Panc1 (cell line): ENCODE measurements around the gene UBQLN1. TPM values are rescaled to one million over a fixed set of nuclear protein-coding genes. Genes with fewer than 3 reads are reported as not detected.

Experiments used
- ATAC-seq: fragments of 200-7000 bp; cut with Tn5 transposase; 2 replicates; pipeline ENCODE4 v1.9.1; 2020; ENCODE audit warnings: mild to moderate bottlenecking, moderate library complexity
- BruUV-seq: library from RNA; stranded (reverse); fragments of 400-500 nt; replicated peaks from 2 replicates; lab custom pipeline; 2021; lab: Mats Ljungman, UMichigan
- CTCF ChIA-PET: fragments of 300-600 bp; sonication (Branson Sonifier 250); formaldehyde crosslinking; loops from one replicate; lab custom pipeline; 2022; ENCODE audit warnings: antibody characterized with exemption; lab: Charles Lee
- POLR2A ChIA-PET: fragments of 300-600 bp; sonication (Branson Sonifier 250); formaldehyde crosslinking; loops from one replicate; lab custom pipeline; 2022; ENCODE audit warnings: antibody characterized with exemption; lab: Charles Lee
- DNase-seq: peaks from one replicate; pipeline ENCODE4 v3.0.0-alpha.2; 2010; ENCODE audit warnings: low read depth, low spot score
- H3K27ac ChIP-seq: 2 replicates; pipeline ENCODE4 v1.5.1; 2011; ENCODE audit warnings: mild to moderate bottlenecking, low read length, inconsistent platforms
- H3K27me3 ChIP-seq: fragments of 200-500 bp; sonication (Bioruptor generic); 2 replicates; pipeline ENCODE4 v1.6.0; 2014; ENCODE audit warnings: low read length, inconsistent platforms; ENCODE audit not compliant: control insufficient read depth, insufficient read depth
- H3K36me3 ChIP-seq: fragments of 200-500 bp; sonication (Bioruptor generic); 2 replicates; pipeline ENCODE4 v1.5.1; 2014; ENCODE audit warnings: inconsistent platforms, mild to moderate bottlenecking, low read length, moderate library complexity; ENCODE audit not compliant: control insufficient read depth, insufficient read depth
- H3K4me1 ChIP-seq: 2 replicates; pipeline ENCODE4 v1.5.1; 2011; ENCODE audit warnings: inconsistent platforms, mild to moderate bottlenecking, low read length, moderate library complexity; ENCODE audit not compliant: control insufficient read depth, insufficient read depth
- H3K4me3 ChIP-seq, 2 experiments: 2 replicates each; pipeline ENCODE4 v1.5.1; 2011 to 2012; ENCODE audit warnings: low read depth in 2 of 2, low read length in 2 of 2, mild to moderate bottlenecking in 2 of 2, inconsistent platforms in 1 of 2, moderate library complexity in 1 of 2
- H3K9me3 ChIP-seq: fragments of 200-500 bp; sonication (Bioruptor generic); 2 replicates; pipeline ENCODE4 v1.5.1; 2014; ENCODE audit warnings: low read depth, mild to moderate bottlenecking, inconsistent platforms, low read length, moderate library complexity; ENCODE audit not compliant: control insufficient read depth, insufficient read depth
- POLR2AphosphoS5 ChIP-seq: IDR thresholded peaks from 2 replicates; pipeline ENCODE4 v1.6.1; 2012; ENCODE audit warnings: mild to moderate bottlenecking, low read depth, low read length, moderate library complexity
- SIN3A ChIP-seq: IDR thresholded peaks from 2 replicates; pipeline ENCODE4 v1.6.1; 2012; ENCODE audit warnings: low read depth, mild to moderate bottlenecking, low read length, moderate library complexity, borderline replicate concordance; ENCODE audit not compliant: insufficient read depth
- TCF7L2 ChIP-seq: IDR thresholded peaks from 2 replicates; pipeline ENCODE4 v1.6.1; 2011; ENCODE audit warnings: mild to moderate bottlenecking, low read depth, low read length, inconsistent platforms
- in situ Hi-C: cut with HindIII; loops from 2 replicates; pipeline ENCODE4 v1.10.0; 2016; ENCODE audit warnings: low sequenced_read_pairs, low pct_unique_long_range_greater_than_20kb
- intact Hi-C: fragments of 100-400 bp; cut with micrococcal nuclease; formaldehyde crosslinking; loops from one replicate; pipeline ENCODE4 v1.10.0; 2022; ENCODE audit not compliant: unreplicated experiment
- total RNA-seq: library from RNA; stranded (reverse); gene quantifications from one replicate; pipeline ENCODE4 v1.2.1, GENCODE V29; 2021; ENCODE audit not compliant: unreplicated experiment
- TF ChIP-seq, protein P1 (sequence below): fragments of 450-650 bp; IDR thresholded peaks from 2 replicates; pipeline ENCODE4 v1.5.1; 2017; ENCODE audit warnings: mild to moderate bottlenecking
- TF ChIP-seq, protein P2 (sequence below), 2 experiments: IDR thresholded peaks; 2 replicates each; pipeline ENCODE4 v1.6.1; 2011 to 2012; ENCODE audit warnings: low read depth in 2 of 2, control low read depth in 1 of 2, low read length in 1 of 2, mild to moderate bottlenecking in 1 of 2, moderate library complexity in 1 of 2; ENCODE audit not compliant: insufficient read depth in 1 of 2

The UBQLN1 gene
- total RNA-seq, 1 experiment from 2014 or later = 92.8 TPM

GRCh38 chr9:83649080-83649479 is 58.7 kb downstream of the UBQLN1 start:
- Histone ChIP-seq H3K36me3 (peaks cover 3% of the 10 kb centered on the region; the same call in 1 of the 2 replicates), H3K4me3 (no peak overlapping the region), H3K9me3 (no peaks in the 10 kb centered on the region), H3K27ac (no peak overlapping the region), H3K4me1 (no peaks in the 10 kb centered on the region), H3K27me3 (no peaks in the 10 kb centered on the region)
- TF ChIP-seq TCF7L2 (no peak), POLR2AphosphoS5 (no peak), SIN3A (no peak)
- TF ChIP-seq, protein P1, sequence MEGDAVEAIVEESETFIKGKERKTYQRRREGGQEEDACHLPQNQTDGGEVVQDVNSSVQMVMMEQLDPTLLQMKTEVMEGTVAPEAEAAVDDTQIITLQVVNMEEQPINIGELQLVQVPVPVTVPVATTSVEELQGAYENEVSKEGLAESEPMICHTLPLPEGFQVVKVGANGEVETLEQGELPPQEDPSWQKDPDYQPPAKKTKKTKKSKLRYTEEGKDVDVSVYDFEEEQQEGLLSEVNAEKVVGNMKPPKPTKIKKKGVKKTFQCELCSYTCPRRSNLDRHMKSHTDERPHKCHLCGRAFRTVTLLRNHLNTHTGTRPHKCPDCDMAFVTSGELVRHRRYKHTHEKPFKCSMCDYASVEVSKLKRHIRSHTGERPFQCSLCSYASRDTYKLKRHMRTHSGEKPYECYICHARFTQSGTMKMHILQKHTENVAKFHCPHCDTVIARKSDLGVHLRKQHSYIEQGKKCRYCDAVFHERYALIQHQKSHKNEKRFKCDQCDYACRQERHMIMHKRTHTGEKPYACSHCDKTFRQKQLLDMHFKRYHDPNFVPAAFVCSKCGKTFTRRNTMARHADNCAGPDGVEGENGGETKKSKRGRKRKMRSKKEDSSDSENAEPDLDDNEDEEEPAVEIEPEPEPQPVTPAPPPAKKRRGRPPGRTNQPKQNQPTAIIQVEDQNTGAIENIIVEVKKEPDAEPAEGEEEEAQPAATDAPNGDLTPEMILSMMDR = peak; percentile 82
- TF ChIP-seq, protein P2, sequence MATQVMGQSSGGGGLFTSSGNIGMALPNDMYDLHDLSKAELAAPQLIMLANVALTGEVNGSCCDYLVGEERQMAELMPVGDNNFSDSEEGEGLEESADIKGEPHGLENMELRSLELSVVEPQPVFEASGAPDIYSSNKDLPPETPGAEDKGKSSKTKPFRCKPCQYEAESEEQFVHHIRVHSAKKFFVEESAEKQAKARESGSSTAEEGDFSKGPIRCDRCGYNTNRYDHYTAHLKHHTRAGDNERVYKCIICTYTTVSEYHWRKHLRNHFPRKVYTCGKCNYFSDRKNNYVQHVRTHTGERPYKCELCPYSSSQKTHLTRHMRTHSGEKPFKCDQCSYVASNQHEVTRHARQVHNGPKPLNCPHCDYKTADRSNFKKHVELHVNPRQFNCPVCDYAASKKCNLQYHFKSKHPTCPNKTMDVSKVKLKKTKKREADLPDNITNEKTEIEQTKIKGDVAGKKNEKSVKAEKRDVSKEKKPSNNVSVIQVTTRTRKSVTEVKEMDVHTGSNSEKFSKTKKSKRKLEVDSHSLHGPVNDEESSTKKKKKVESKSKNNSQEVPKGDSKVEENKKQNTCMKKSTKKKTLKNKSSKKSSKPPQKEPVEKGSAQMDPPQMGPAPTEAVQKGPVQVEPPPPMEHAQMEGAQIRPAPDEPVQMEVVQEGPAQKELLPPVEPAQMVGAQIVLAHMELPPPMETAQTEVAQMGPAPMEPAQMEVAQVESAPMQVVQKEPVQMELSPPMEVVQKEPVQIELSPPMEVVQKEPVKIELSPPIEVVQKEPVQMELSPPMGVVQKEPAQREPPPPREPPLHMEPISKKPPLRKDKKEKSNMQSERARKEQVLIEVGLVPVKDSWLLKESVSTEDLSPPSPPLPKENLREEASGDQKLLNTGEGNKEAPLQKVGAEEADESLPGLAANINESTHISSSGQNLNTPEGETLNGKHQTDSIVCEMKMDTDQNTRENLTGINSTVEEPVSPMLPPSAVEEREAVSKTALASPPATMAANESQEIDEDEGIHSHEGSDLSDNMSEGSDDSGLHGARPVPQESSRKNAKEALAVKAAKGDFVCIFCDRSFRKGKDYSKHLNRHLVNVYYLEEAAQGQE (IDR thresholded peaks at IDR 0.05; ENCODE audit: insufficient read depth in 1 of 2, low read depth in 2 of 2, low read length in 1 of 2) = no peak
- POLR2A ChIA-PET = interaction anchor here (0.6 kb wide), 1 partner anchor 8 kb away, joined by 6 read pairs; no protein-coding TSS in a partner anchor
- ATAC-seq (peak; percentile 89), DNase-seq (peak; percentile 17)
- in situ Hi-C loops (no loop called here), intact Hi-C loops (loop anchor here (10.0 kb wide), 1 partner anchor 314 kb away; no protein-coding TSS in a partner anchor)
- no TSS peak for BruUV-seq
- CTCF ChIA-PET = interaction anchor here (1.0 kb wide), 1 partner anchor 28 kb away, joined by 6 read pairs; no protein-coding TSS in a partner anchor

DNA sequence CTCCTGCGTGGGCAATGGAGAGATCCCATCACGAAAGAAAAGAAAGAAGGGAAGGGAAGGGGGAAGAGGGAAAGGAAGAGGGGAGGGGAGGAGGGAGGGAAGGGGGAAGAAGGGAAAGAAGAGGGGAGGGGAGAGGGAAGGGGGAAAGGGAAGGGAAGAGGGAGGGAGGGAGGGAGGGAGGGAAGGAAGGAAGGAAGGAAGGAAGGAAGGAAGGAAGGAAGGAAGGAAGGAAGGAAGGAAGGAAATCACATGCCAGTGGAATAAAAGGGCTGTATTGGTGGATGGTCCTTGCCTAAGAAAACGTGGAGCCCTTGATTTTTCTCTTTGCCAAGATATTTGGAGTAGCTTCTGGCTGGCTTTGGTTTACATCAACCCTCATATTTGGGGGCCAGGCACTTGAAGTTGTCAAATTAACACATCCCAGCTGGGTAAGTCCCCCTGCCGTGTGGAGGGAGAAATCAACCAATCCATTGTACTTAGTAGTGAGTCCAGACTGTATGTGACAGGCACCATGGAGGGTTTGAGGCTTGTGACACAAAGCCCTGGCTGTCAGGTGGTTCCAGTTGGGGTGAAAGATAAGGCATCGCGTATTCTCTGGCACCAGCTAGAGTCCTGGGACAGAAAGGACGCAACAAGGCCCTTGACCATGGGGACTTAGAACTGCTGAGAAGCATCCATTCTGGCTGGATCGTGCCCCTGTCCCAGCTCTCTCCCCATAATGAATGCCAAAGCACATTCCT is 61.1 kb downstream of the UBQLN1 start:
- H3K4me3 ChIP-seq = no peak overlapping the region
- no peaks in the 10 kb centered on the region for H3K36me3 ChIP-seq
- no peaks in the 10 kb centered on the region for H3K9me3 ChIP-seq
- H3K27me3 ChIP-seq = no peaks in the 10 kb centered on the region
- no peak overlapping the region for H3K27ac ChIP-seq
- ATAC-seq (no peak), DNase-seq (no peak)
- POLR2A ChIA-PET = no interaction called here
- no TSS peak for BruUV-seq
- in situ Hi-C loops (no loop called here), intact Hi-C loops (loop anchor here (10.0 kb wide), 1 partner anchor 312 kb away; no protein-coding TSS in a partner anchor)
- H3K4me1 ChIP-seq = no peaks in the 10 kb centered on the region
- TF ChIP-seq, protein P1 = no peak
- no peak for TF ChIP-seq TCF7L2
- CTCF ChIA-PET = no interaction called here
